ENCODE measurements around the gene PIP4K2C. TPM values are rescaled to one million over a fixed set of nuclear protein-coding genes. Genes with fewer than 3 reads are reported as not detected.
"Not testable (repeated sequence)": the region's sequence is repeated elsewhere in the genome, so short reads cannot be mapped to it uniquely, and the experiment has no call there.

The PIP4K2C gene
- polyA plus RNA-seq, 1 experiment, result 30.1 TPM

- CTCF ChIA-PET, result interaction anchor here (0.6 to 17.5 kb wide), 25 partner anchors 9 to 342 kb away, joined by 3 to 257 read pairs (median 4); partner anchors contain the start of gene PIP4K2C
- TF ChIP-seq CTCF (IDR thresholded peaks at IDR 0.05; ENCODE audit: insufficient read depth, low read depth, low read length), result no peak
- no peak for DNase-seq (ENCODE audit: low read depth)
- Histone ChIP-seq H3K36me3 (ENCODE audit: control insufficient read depth, insufficient read depth, low read length) (no peaks in the 10 kb centered on the region), H3K27me3 (ENCODE audit: control insufficient read depth, insufficient read depth, low read length) (peaks cover 16% of the 10 kb centered on the region), H3K4me3 (ENCODE audit: low read depth, low read length) (peak overlapping the region; percentile 49)
- POLR2A ChIA-PET, result no interaction called here
Measured at GRCh38 chr12:57632073-57632957, 41.3 kb downstream of the PIP4K2C start.

GRCh38 chr12:57632958-57633840, 42.2 kb downstream of the PIP4K2C start, which contains the start of gene B4GALNT1:
TSS of gene B4GALNT1 (minus strand) at chr12:57633201. CDS start at chr12:57632132, 1,069 bp downstream.
- Histone ChIP-seq H3K27me3 (ENCODE audit: control insufficient read depth, insufficient read depth, low read length) (peaks cover 14% of the 10 kb centered on the region), H3K4me3 (ENCODE audit: low read depth, low read length) (peak within 1 kb of the TSS; percentile 49), H3K36me3 (ENCODE audit: control insufficient read depth, insufficient read depth, low read length) (no peaks in the 10 kb centered on the region)
- CTCF ChIA-PET, result interaction anchor here (0.6 to 17.5 kb wide), 26 partner anchors 7 to 343 kb away, joined by 3 to 257 read pairs (median 4); partner anchors contain the start of gene PIP4K2C
- peak; percentile 87 for TF ChIP-seq CTCF (IDR thresholded peaks at IDR 0.05; ENCODE audit: insufficient read depth, low read depth, low read length)
- POLR2A ChIA-PET, result no interaction called here
- DNase-seq (ENCODE audit: low read depth), result no peak

DNA sequence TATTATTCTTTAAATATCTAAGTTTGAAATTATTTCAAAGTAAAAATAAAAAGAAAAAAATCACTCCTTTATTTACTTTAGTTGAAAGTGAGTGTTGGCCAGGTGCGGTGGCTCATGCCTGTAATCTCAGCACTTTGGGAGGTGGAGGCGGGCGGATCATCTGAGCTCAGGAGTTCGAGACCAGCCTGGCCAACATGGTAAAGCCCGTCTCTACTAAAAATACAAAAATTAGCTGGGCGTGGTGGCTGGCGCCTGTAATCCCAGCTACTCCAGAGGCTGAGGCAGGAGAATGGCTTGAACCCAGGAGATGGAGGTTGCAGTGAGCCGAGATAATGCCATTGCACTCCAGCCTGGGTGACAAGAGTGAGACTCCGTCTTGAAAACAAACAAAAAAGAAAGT, 45.7 kb downstream of the PIP4K2C start:
- H3K36me3 ChIP-seq (ENCODE audit: control insufficient read depth, insufficient read depth, low read length); DNase-seq (ENCODE audit: low read depth); H3K27me3 ChIP-seq (ENCODE audit: control insufficient read depth, insufficient read depth, low read length); H3K4me3 ChIP-seq (ENCODE audit: low read depth, low read length); POLR2A ChIA-PET: not testable (repeated sequence)
- CTCF ChIA-PET, result interaction anchor here (1.9 to 4.0 kb wide), 2 partner anchors 54 to 178 kb away, joined by 11 to 35 read pairs; partner anchors contain the start of gene GLI1

DNA sequence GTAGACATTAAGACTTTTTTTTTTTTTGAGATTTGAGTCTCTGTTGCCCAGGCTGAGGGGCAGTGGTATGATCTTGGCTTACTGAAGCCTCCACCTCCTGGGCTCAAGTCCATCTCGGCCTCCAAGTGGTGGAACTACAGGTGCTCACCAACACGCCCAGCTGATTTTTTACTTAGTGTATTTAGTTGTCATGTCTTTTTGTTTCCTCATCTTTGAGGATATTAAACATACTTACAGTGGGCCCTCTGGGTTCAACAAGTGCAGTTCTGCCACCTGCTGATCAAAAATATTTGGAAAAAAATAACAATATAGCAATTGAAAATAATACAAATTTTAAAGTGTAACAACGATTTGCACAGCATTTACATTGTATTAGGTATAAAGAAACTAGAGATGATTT, 46.4 kb downstream of the PIP4K2C start:
- peaks cover 9% of the 10 kb centered on the region for H3K27me3 ChIP-seq (ENCODE audit: control insufficient read depth, insufficient read depth, low read length)
- H3K4me3 ChIP-seq (ENCODE audit: low read depth, low read length), result no peak overlapping the region
- ChIA-PET CTCF (interaction anchor here (0.6 to 4.0 kb wide), 5 partner anchors 10 to 179 kb away, joined by 3 to 35 read pairs (median 4); partner anchors contain the start of gene GLI1), POLR2A (no interaction called here)
- no peak for DNase-seq (ENCODE audit: low read depth)
- no peaks in the 10 kb centered on the region for H3K36me3 ChIP-seq (ENCODE audit: control insufficient read depth, insufficient read depth, low read length)
- no peak for TF ChIP-seq CTCF (IDR thresholded peaks at IDR 0.05; ENCODE audit: insufficient read depth, low read depth, low read length)

- Histone ChIP-seq H3K27me3 (ENCODE audit: control insufficient read depth, insufficient read depth, low read length) (peaks cover 9% of the 10 kb centered on the region), H3K4me3 (ENCODE audit: low read depth, low read length) (no peak overlapping the region), H3K36me3 (ENCODE audit: control insufficient read depth, insufficient read depth, low read length) (no peaks in the 10 kb centered on the region)
- no peak for DNase-seq (ENCODE audit: low read depth)
- no peak for TF ChIP-seq CTCF (IDR thresholded peaks at IDR 0.05; ENCODE audit: insufficient read depth, low read depth, low read length)
- ChIA-PET CTCF (interaction anchor here (0.6 to 4.0 kb wide), 11 partner anchors 11 to 182 kb away, joined by 3 to 35 read pairs (median 3); partner anchors contain the start of gene GLI1), POLR2A (no interaction called here)
Measured at GRCh38 chr12:57638096-57638495, 47.1 kb downstream of the PIP4K2C start.

Measured in BJ (cell line).